ENCODE measurements around the gene FAM216A. TPM values are rescaled to one million over a fixed set of nuclear protein-coding genes. Genes with fewer than 3 reads are reported as not detected.
"Not testable (repeated sequence)": the region's sequence is repeated elsewhere in the genome, so short reads cannot be mapped to it uniquely, and the experiment has no call there.

Gene FAM216A
- total and polyA plus RNA-seq, 8 donors = 3.9 to 21.3 (median 16.5) TPM

- no peak for DNase-seq
- H3K36me3 ChIP-seq = peaks cover 0 to 48% of the 10 kb centered on the region in 2 donors
- peaks cover 15 to 30% of the 10 kb centered on the region in 2 donors for H3K4me1 ChIP-seq
- no peaks in the 10 kb centered on the region for H3K9me3 ChIP-seq
- no peak for TF ChIP-seq CTCF (IDR thresholded peaks at IDR 0.05)
- no peak for ATAC-seq
- no peaks in the 10 kb centered on the region for H3K27me3 ChIP-seq
- H3K4me3 ChIP-seq = no peak overlapping the region
- intact Hi-C loops (cut with DNase I) = no loop called here
- H3K27ac ChIP-seq = no peak overlapping the region
Observed at GRCh38 chr12:110465024-110465423, 3.6 kb upstream of the FAM216A start.

- ATAC-seq; H3K27me3 ChIP-seq; H3K9me3 ChIP-seq; H3K4me3 ChIP-seq; H3K27ac ChIP-seq; DNase-seq; intact Hi-C loops (cut with DNase I): not testable (repeated sequence)
- peaks cover 15 to 30% of the 10 kb centered on the region in 2 donors for H3K4me1 ChIP-seq
- H3K36me3 ChIP-seq = peaks cover 0 to 41% of the 10 kb centered on the region in 2 donors
Observed at GRCh38 chr12:110465765-110466164, 2.9 kb upstream of the FAM216A start.

- Histone ChIP-seq H3K4me1 (peaks cover 15 to 30% of the 10 kb centered on the region in 2 donors), H3K9me3 (no peaks in the 10 kb centered on the region), H3K36me3 (peaks cover 0 to 32% of the 10 kb centered on the region in 2 donors), H3K4me3 (peak overlapping the region in 1 of 2 donors; percentile 76), H3K27ac (no peak overlapping the region), H3K27me3 (no peaks in the 10 kb centered on the region)
- intact Hi-C loops (cut with DNase I) = no loop called here
- no peak for ATAC-seq
- no peak for DNase-seq
- TF ChIP-seq CTCF (IDR thresholded peaks at IDR 0.05) = no peak
Observed at GRCh38 chr12:110466791-110467190, 1.9 kb upstream of the FAM216A start.

- H3K27ac ChIP-seq = peak overlapping the region; percentile 92 to 95
- H3K4me1 ChIP-seq = peaks cover 15 to 30% of the 10 kb centered on the region in 2 donors
- no peak for TF ChIP-seq CTCF (IDR thresholded peaks at IDR 0.05)
- no peaks in the 10 kb centered on the region for H3K27me3 ChIP-seq
- intact Hi-C loops (cut with DNase I) = no loop called here
- peak overlapping the region; percentile 61 to 76 for H3K4me3 ChIP-seq
- no peaks in the 10 kb centered on the region for H3K9me3 ChIP-seq
- peaks cover 0 to 22% of the 10 kb centered on the region in 2 donors for H3K36me3 ChIP-seq
- DNase-seq (no peak), ATAC-seq (no peak)
Observed at GRCh38 chr12:110467847-110468213, 815 bp upstream of the FAM216A start.

GRCh38 chr12:110475426-110475825 is 6.8 kb downstream of the FAM216A start:
- TF ChIP-seq CTCF (IDR thresholded peaks at IDR 0.05) = no peak
- no peak for ATAC-seq
- H3K36me3 ChIP-seq = peaks cover 0 to 3% of the 10 kb centered on the region in 2 donors
- DNase-seq = no peak
- H3K4me1 ChIP-seq = no peaks in the 10 kb centered on the region
- intact Hi-C loops (cut with DNase I) = no loop called here
- H3K27ac ChIP-seq = no peak overlapping the region
- H3K4me3 ChIP-seq = no peak overlapping the region
- H3K9me3 ChIP-seq = no peaks in the 10 kb centered on the region
- H3K27me3 ChIP-seq = no peaks in the 10 kb centered on the region

All from left lung (tissue), 10 donors.